ENCODE results near the gene SFT2D1. TPM values are rescaled to one million over a fixed set of nuclear protein-coding genes. Genes with fewer than 3 reads are reported as not detected.

The SFT2D1 gene
- total RNA-seq, 1 donor from 2014 or later = 49.5 TPM

GRCh38 chr6:166370489-166370888 lies 28.1 kb upstream of the SFT2D1 start:
- intact Hi-C loops (cut with micrococcal nuclease) = no loop called here
- POLR2A ChIA-PET = no interaction called here
- CTCF ChIA-PET = no interaction called here
- ATAC-seq (ENCODE audit: low read depth) (no peak), DNase-seq (no peak)
- Mint-ChIP-seq H3K27ac (no peak overlapping the region), H3K4me3 (no peak overlapping the region), H3K4me1 (no peaks in the 10 kb centered on the region), H3K27me3 (no peaks in the 10 kb centered on the region), H3K36me3 (ENCODE audit: low read depth) (peaks cover 14% of the 10 kb centered on the region), H3K9me3 (no peaks in the 10 kb centered on the region)
- TF ChIP-seq, protein P1, sequence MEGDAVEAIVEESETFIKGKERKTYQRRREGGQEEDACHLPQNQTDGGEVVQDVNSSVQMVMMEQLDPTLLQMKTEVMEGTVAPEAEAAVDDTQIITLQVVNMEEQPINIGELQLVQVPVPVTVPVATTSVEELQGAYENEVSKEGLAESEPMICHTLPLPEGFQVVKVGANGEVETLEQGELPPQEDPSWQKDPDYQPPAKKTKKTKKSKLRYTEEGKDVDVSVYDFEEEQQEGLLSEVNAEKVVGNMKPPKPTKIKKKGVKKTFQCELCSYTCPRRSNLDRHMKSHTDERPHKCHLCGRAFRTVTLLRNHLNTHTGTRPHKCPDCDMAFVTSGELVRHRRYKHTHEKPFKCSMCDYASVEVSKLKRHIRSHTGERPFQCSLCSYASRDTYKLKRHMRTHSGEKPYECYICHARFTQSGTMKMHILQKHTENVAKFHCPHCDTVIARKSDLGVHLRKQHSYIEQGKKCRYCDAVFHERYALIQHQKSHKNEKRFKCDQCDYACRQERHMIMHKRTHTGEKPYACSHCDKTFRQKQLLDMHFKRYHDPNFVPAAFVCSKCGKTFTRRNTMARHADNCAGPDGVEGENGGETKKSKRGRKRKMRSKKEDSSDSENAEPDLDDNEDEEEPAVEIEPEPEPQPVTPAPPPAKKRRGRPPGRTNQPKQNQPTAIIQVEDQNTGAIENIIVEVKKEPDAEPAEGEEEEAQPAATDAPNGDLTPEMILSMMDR (IDR thresholded peaks at IDR 0.05) = no peak

- DNase-seq (no peak), ATAC-seq (ENCODE audit: low read depth) (no peak)
- ChIA-PET POLR2A (no interaction called here), CTCF (no interaction called here)
- Mint-ChIP-seq H3K4me3 (no peak overlapping the region), H3K9me3 (no peaks in the 10 kb centered on the region), H3K4me1 (no peaks in the 10 kb centered on the region), H3K36me3 (ENCODE audit: low read depth) (peaks cover 18% of the 10 kb centered on the region), H3K27me3 (no peaks in the 10 kb centered on the region), H3K27ac (no peak overlapping the region)
- intact Hi-C loops (cut with micrococcal nuclease) = no loop called here
- TF ChIP-seq, protein P1 (IDR thresholded peaks at IDR 0.05) = no peak
Measured at GRCh38 chr6:166369782-166370181, 27.4 kb upstream of the SFT2D1 start.

DNA sequence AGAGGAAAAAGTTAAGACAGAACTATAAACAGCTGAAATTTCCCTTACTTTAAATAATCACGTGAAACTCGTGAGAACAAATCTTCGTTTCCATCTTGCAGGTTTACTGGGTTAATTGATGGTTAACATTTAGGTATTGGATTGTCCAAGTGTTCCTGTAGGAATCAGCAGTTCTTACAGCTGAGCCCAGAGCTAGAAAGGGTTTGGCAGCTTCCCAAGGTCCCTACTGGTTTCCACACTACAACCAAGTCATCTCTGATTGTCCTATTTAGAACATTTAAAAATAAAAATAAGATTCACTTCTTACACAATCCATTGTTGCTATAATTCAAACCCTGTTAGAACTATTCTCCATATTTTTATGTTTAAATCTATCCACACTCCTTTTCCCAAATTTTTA lies 24.6 kb upstream of the SFT2D1 start:
- Mint-ChIP-seq H3K36me3 (ENCODE audit: low read depth) (peaks cover 32% of the 10 kb centered on the region), H3K4me1 (no peaks in the 10 kb centered on the region), H3K9me3 (no peaks in the 10 kb centered on the region), H3K27me3 (no peaks in the 10 kb centered on the region), H3K27ac (no peak overlapping the region), H3K4me3 (no peak overlapping the region)
- TF ChIP-seq, protein P1 (IDR thresholded peaks at IDR 0.05) = no peak
- intact Hi-C loops (cut with micrococcal nuclease) = no loop called here
- CTCF ChIA-PET = interaction anchor here (1.3 kb wide), 1 partner anchor 53 kb away, joined by 3 read pairs; no protein-coding TSS in a partner anchor
- ATAC-seq (ENCODE audit: low read depth) (no peak), DNase-seq (no peak)
- POLR2A ChIA-PET = no interaction called here

GRCh38 chr6:166365806-166366205 lies 23.5 kb upstream of the SFT2D1 start:
- POLR2A ChIA-PET = no interaction called here
- CTCF ChIA-PET = interaction anchor here (1.3 kb wide), 1 partner anchor 52 kb away, joined by 3 read pairs; no protein-coding TSS in a partner anchor
- TF ChIP-seq, protein P1 (IDR thresholded peaks at IDR 0.05) = no peak
- Mint-ChIP-seq H3K4me1 (no peaks in the 10 kb centered on the region), H3K36me3 (ENCODE audit: low read depth) (peaks cover 32% of the 10 kb centered on the region), H3K27me3 (no peaks in the 10 kb centered on the region), H3K27ac (no peak overlapping the region), H3K4me3 (no peak overlapping the region), H3K9me3 (no peaks in the 10 kb centered on the region)
- ATAC-seq (ENCODE audit: low read depth) (no peak), DNase-seq (no peak)
- intact Hi-C loops (cut with micrococcal nuclease) = no loop called here

DNA sequence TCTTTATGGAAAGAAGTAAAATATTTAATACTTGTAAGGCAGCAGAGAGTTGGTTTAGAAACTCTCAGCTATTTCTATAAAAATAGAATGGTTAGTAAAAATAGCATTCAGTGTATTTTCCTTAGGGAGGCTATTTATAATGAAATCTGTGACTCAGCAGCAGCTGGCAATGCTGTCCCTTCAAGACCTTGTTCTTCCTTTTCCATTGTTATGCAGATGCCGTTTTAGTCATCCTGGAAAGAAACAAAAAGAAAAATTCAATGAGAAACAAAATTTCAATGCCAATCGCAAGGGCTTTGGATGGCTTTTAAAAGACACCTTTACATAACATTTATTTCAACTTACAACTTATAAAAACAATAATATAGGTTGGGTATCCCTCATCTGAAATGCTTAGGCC lies 22.9 kb upstream of the SFT2D1 start:
- Mint-ChIP-seq H3K36me3 (ENCODE audit: low read depth) (peaks cover 32% of the 10 kb centered on the region), H3K4me1 (no peaks in the 10 kb centered on the region), H3K9me3 (no peaks in the 10 kb centered on the region), H3K27ac (no peak overlapping the region), H3K4me3 (no peak overlapping the region), H3K27me3 (no peaks in the 10 kb centered on the region)
- ChIA-PET POLR2A (no interaction called here), CTCF (no interaction called here)
- no peak for ATAC-seq (ENCODE audit: low read depth)
- TF ChIP-seq, protein P1 (IDR thresholded peaks at IDR 0.05) = no peak
- intact Hi-C loops (cut with micrococcal nuclease) = no loop called here
- DNase-seq = no peak

Data from activated B cell treated with CpG ODN at 0.5 μM for 24 hours (primary cell).